GM10266 (cell line): Measurements from ENCODE around the gene CSTF1.

Experiments
- DNase-seq: peaks from one replicate; pipeline ENCODE4 v3.0.0; 2012; ENCODE audit errors: extremely low spot score
- TF ChIP-seq, protein P1 (sequence below): IDR thresholded peaks from 2 replicates; pipeline ENCODE4 v1.5.1; 2012; ENCODE audit warnings: mild to moderate bottlenecking, low read depth; ENCODE audit not compliant: control insufficient read depth, insufficient read depth; ENCODE audit errors: missing control alignments

Gene CSTF1

DNA sequence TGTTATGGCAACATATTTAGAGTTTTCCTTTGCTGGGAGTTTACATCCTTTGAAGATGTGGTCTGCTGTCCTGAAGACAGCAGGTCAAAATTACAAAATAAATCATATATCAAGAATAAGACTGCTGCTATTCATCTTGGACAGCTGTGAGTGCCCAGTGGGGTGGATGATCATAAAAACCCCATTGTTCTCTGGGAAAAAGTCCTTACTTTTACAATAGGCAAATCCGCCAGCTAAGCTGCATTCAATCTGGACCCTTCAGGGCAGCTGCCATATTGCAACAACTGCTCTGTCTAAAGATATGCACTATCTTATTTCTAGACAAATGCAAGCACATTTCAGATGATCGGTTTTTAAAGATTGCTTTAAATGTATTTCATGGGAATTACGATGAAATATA, 39.0 kb downstream of the CSTF1 start:
- no peak for DNase-seq
- TF ChIP-seq, protein P1, sequence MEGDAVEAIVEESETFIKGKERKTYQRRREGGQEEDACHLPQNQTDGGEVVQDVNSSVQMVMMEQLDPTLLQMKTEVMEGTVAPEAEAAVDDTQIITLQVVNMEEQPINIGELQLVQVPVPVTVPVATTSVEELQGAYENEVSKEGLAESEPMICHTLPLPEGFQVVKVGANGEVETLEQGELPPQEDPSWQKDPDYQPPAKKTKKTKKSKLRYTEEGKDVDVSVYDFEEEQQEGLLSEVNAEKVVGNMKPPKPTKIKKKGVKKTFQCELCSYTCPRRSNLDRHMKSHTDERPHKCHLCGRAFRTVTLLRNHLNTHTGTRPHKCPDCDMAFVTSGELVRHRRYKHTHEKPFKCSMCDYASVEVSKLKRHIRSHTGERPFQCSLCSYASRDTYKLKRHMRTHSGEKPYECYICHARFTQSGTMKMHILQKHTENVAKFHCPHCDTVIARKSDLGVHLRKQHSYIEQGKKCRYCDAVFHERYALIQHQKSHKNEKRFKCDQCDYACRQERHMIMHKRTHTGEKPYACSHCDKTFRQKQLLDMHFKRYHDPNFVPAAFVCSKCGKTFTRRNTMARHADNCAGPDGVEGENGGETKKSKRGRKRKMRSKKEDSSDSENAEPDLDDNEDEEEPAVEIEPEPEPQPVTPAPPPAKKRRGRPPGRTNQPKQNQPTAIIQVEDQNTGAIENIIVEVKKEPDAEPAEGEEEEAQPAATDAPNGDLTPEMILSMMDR = no peak

DNA sequence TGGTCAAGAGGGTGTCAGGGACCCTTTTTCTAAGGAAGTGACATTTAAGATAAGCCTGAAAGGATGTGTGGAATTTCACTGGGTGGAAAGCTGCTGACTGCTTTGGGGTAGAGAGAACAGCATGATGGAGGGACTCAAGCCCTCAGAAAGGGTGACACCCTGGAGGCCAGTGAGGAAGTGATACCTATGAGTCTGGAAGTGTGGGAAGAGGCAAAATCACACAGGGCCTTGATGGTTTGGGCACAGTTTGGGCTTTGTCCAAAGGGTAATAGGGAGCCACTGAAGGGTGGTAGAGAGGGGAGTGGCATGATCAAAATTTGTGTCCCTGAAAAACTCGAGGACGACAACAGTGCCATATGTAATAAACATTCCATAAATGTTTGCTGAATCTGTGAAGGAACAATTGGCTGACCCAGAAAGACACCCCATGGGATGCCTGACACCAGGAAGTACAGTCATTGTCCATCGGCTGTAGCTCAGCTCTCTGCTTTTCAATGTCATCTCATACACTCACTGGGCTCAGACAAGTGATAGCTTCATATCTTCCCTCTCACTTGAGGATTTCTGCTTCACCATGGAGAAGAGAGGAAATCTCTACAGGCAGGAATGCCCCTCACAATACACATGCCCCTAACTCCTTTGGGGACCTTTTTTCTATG, 40.9 kb downstream of the CSTF1 start:
- no peak for DNase-seq
- TF ChIP-seq, protein P1 = no peak

DNA sequence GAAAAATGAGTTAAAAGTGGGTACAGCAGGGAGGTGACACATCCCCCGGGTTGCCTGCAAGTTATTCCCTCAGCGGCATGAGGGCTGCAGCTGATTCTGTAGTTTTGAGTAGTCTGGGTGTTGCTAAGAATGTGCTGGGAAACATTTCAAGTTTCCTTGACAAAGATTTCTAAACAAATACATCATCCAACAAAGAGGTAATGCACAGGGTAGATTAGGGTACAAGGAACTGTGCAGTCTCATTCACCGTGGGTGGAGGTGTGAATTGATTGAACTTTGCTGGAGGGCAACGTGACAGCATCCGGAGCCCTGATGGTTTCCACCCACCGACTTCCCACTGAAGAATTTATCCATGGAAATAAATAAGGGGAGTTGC, 41.4 kb downstream of the CSTF1 start:
- DNase-seq = no peak
- TF ChIP-seq, protein P1 = no peak

DNA sequence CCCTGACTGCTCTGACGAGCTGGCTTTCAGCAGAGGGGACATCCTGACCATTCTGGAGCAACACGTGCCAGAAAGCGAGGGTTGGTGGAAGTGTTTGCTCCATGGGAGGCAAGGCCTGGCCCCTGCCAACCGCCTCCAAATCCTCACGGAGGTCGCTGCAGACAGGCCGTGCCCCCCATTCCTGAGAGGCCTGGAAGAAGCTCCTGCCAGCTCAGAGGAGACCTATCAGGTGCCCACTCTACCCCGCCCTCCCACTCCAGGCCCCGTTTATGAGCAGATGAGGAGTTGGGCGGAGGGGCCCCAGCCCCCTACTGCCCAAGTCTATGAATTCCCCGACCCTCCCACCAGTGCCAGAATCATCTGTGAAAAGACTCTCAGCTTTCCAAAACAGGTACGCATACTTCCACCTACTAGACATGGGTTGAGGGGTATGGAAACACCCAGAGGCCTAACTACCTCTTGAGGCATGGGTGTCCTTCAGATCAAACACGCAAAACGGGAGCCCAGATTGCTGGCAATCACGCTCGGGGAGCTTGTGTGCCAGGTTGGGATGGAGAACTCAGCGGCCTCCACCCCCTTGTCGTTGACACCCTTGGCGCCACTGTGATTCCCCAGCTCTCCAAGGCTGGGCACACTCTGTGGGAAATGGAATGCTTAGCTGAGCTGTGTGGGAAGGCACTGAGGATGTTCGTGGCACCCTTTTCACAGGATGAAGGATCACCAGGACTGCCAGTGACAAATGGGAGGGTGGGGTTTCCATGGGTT, 44.9 kb downstream of the CSTF1 start:
- TF ChIP-seq, protein P1 = no peak
- no peak for DNase-seq

DNA sequence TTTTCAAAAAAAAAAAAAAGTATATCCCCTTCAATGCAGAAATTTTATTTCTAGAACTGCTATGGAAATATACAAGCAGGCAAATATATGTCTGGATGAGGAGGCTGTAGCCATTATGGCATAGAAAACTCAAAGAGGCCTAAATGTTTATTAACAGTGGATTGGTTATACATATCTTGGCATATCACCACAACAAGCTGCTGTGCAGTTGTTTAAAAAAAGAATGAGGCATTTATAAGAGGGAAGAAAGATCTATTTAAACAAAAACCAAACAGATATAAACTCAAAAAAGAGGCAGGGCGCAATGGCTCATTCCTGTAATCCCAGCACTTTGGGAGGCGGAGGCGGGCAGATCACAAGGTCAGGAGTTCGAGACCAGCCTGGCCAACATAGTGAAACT, 45.8 kb downstream of the CSTF1 start:
- no peak for DNase-seq
- TF ChIP-seq, protein P1 = no peak

DNA sequence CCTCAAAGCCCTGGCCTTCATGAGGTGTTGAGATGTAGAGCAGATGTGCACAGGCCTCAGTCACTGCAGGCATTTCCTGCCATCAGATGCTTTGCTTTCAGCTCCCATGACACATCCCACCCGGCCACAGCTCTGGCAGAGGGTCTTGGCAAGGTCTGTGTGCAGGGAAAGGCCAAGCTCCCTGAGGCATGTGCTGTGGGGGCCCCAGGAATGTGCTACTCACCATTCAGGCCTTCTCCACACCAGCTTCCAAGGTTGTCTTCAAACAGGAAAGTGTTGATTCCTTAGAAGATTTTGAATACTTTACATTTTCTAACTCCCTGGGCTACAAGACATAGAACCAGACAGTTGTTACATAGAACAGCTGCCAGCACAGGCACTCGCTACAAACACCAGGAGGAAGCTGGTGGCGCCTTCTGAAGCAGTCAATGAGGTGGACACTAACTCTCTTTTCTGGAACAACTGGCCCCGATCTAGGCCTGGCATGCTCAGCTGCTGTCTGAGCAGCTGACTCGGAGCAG, 47.4 kb downstream of the CSTF1 start:
- TF ChIP-seq, protein P1 = no peak
- DNase-seq = no peak
